HG03039 (cell line): ENCODE results near the gene FAM83G.
"Not testable (repeated sequence)": the region's sequence is repeated elsewhere in the genome, so short reads cannot be mapped to it uniquely, and the experiment has no call there.

ENCODE experiments used
- ATAC-seq: cut with Tn5 transposase; IDR thresholded peaks from one replicate; pipeline ENCODE4 v1.9.1; 2021; ENCODE audit warnings: mild to moderate bottlenecking, moderate library complexity; ENCODE audit not compliant: unreplicated experiment

The FAM83G gene

DNA sequence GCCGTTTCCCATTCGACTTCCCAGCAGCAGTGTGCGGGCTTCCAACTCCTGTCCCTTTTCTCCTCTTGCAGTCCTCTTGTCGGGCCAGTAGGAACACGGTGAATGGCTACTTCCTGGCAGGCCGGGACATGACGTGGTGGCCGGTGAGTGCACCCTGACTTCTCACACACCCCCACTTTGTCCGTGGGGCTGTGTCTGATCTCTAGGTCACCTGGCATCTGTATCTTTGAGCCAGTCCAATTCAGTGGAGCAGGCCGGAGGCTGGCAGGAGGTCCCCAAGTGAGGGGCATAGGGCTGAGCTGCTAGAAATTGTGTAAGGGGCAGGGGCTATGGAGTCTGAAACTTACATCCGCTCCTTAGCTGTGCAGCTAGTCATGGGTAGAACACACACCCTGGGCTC, 46.0 kb downstream of the FAM83G start:
- ATAC-seq, result no peak

DNA sequence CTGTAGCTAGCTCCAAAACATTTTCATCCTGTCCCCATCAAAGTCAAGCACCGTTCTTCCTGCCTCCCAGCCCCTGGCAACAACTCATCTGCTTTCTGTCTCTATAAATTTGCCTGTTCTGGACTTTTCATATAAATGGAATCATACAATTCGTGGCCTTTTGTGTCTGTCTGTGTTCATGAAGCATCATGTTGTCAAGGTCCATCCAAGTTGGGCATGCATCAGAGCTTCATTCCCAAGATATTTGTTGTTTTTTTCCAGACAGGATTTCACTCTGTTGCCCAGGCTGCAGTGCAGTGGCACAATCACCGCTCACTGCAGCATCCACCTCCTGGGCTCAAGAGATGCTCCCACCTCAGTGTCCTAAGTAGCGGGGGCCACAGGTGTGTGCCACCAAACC, 46.7 kb downstream of the FAM83G start:
- no peak for ATAC-seq

DNA sequence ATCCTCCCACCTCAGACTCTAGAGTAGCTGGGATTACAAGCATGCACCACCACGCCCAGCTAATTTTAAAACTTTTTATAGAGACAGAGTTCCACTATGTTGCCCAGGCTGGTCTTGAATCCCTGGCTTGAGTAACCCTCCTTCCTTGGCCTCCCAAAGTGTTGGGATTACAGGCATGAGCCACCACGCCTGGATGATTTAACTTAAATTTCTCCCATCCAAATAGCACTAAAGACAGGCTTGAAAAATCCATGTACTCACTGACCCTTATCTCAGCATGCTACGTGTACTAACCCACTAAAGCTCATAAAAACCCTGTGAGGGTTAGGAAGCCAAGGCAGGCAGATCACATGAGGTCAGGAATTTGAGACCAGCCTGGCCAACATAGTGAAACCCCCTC, 48.0 kb downstream of the FAM83G start:
- no peak for ATAC-seq

DNA sequence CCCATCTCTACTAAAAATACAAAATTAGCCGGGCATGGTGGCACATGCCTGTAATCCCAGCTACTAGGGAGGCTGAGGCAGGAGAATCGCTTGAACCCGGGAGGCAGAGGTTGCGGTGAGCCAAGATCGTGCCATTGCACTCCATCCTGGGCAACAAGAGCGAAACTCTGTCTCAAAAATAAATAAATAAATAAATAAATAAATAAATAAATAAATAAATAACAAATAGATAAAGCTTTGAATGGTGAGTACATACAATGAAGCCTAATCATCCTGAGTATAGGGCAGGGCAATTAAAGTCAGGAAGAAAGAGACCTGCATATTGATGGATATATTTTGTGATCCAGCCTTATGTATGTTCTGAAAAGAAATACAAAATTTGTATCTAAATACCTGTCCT, 48.5 kb downstream of the FAM83G start:
- ATAC-seq, result not testable (repeated sequence)

DNA sequence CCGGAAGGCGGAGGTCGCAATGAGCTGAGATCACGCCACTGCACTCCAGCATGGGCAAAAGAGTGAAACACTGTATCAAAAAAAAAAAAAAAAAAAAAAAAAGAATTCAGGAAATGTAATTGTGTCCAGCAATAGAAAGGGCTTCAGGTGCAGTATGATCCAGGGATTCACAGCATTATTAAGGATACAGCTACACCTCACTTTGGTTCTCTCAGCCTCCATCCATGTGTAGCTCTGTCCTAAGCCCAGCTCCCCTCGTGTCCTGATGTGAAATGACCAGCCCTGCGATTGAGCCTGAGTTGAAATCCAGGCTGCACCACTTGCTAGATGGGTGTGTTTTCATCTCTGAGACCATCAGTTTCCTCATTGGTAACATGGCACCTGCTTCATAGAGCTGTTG, 49.6 kb downstream of the FAM83G start:
- no peak for ATAC-seq

DNA sequence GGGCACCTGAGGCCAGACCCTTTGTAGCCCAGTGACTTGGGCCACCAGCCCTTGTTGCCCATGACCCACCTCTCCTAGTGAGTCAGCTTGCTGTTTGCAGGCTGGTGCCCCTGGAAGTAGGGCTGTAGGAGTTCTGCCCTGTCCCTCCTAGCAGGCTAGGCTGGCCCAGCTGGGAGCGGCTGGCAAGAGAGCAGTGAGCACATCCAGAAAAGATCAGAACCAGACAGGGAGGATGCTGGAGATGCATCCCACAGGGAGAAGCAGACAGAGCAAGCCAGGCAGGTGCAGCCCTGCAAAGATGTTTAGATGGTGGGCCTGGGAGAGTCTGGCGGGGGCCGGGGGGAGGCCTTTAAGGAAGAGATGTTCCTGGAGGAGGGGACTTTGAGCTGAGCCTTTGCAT, 50.2 kb downstream of the FAM83G start:
- ATAC-seq, result no peak

DNA sequence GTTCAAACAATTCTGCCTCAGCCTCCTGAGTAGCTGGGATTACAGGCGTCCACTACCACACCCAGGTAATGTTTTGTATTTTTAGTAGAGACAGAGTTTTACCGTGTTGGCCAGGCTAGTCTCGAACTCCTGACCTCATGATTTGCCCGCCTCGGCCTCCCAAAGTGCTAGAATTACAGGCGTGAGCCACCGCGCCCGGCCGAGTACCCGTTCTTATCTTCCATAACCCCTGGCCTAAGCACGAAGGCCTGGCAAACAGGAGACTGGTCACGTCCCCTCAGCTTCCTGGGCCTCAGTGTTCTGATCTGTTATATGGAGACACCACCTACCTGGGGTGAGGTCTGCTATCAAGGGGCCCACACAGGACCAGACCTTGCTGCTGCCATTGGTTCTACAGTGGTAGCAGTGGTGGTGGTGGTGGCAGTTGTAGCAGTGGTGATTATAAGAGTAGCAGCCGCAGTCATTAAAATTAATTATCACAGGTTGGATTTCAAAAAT, 51.3 kb downstream of the FAM83G start:
- no peak for ATAC-seq

DNA sequence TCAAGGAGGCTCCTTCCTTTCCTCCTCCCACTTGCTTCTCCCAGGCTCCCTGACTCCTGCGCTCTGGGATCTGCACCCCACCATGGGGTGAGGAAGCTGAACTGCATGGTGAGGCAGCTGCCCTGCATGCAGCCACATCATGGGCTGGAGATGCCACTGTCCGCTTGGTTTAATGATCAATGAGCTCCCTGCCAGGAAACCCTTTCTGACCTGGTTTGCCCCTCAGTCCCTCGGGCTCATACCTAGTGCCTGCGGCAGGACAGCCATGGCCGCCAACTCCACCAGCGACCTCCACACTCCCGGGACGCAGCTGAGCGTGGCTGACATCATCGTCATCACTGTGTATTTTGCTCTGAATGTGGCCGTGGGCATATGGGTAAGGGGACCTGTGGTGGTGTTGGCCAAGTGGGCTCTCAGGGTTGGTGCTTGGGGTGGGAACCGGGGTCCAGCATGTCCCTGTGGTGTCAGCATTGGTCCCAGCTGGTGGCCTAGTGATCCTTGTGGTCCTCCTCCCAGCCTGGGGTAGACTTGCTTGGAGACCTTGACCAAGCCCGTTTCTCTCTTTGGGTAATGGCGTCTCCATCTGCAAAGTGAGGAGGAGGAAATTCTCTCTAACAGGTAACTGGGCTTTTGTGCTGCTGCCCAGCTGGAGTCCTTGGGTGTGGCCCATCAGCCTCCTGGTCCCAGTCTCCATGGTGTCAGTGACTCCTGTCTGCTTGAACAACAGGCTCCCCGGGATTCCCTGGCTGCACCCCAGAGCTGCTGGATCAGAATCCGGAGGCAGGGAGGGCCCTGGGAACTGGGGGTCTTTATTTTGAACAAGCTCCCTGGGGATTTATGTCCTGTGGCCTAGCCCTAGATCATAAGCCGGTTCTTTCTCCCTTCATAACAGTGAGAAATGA, 52.4 kb downstream of the FAM83G start, which contains the start of gene SLC5A10:
SLC5A10 (plus strand) TSS at position 225 of the 902 bp plus-strand sequence; CDS start at position 266, 41 bp downstream.
- no peak for ATAC-seq

DNA sequence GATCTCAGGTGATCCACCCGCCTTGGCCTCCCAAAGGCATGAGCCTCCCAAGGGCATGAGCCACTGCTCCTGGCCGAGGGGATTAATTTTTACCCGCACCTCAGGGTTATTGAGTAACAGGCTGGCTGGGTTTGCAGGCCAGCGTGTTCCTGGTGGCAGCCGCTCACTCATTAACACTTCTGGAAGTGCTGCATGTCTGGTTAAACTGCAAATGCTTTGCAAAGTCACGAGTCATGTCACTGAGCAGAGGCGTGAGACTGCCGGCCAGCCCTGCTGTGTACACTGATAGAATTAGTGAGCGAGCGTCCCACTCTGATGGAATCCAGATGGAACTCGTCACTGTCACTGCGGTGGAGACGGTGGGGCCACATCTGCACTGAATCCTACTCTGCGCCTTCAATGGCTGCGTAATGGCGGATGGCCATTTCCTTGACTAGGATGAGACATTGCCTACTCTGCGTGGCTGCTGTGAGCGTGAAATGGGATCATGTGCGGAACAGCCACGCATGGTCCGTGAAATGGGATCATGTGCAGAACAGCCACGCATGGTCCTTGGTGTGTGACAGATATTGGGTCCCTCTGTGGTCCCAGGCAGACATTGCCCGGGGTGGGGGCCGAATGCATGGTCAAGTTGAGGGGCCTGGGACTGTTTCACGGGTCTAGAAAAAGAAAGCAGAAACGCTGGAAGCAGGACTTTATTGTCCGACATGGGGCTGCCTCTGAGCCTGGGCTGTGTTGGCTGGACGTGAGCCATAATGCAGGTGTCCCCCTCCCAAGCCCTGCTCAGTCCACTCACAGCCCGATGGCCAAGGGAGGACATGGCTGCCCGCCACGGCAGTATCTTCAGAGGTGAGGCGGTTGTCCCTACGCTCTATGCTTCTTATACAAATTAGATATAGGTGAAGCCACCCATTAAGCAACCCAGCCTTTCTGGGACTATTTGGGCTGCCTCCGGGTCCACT, 53.3 kb downstream of the FAM83G start:
- ATAC-seq, result no peak

DNA sequence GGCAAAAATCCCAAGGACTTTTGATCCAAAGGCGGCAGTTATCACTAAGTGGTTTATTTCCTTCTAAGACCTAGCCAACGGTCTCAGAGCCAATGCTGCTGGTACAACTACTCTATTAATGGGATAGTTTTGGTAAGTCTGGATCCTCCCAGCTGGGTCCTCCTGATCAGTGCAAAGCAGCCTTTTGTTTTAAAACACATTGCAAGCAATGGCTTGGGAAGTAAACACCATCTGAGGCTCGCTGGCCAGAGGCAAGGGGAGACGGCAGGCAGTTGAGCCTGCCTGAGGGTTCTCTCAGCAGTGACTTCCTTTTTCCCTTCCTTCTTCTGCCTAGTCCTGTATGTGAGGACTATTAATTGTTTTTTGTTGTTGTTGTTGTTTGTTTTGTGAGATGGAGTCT, 54.2 kb downstream of the FAM83G start:
- no peak for ATAC-seq

DNA sequence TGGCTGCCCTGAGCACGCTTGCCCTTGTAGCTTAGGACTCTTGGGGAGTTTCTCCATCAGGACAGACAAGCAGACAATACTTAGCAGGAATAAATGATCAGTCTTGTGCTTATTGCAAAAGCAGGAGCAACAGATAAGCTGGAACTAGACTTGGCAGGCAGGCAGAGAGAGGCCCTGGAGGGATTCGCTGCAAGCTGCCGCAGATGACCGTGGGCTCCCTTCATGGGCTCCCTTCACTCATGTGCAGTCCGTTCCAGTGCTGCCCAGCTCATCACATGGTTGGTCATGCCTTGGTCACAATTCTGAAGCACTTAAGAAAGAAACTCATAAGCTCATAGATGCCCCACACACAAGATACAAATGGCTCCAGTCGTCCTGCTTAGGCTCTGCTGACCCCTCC, 55.0 kb downstream of the FAM83G start:
- no peak for ATAC-seq

DNA sequence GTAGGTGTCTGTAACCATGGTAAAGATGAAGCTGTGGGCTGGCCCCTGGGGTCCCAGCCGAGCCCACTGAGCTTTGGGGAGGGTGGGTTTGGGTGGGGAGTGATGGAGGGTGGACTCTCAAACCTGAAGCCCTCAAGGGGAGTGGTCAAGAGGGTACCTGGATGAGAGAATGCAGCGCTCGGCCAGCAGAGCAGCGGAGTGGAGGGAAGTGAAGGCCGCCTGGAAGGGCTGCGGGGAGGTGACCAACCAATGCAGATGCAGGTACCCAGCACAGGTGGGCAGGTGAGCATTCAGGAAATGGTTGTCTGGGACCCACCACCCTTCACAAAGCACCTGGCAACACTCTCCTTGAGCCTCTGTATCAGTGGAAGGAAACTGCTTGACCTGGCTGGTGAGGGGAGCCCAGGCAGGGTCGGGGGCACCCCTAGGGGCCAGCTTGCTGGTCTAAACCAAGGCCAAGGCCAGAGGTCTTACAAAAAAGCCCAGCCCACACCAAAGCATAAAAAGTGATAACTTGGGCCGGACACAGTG, 56.0 kb downstream of the FAM83G start:
- no peak for ATAC-seq

DNA sequence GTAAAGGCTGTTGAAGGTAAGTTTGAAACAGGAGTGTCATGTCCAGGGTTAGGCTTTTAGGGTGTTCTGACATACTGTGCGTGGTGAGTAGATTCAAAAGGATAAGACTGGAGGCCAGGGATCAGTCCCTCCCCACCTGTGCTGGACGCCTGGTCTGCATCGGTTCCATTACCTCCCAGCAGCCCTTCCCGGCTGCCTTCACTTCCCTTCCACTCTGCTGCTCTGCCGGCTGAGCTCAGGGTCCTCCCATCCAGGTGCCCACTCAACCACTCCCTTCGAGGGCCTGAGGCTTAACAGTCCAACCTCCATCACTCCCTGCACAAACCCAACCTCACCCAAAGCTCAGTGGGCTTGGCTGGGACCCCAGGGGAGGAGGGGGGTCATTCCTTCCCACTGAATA, 56.7 kb downstream of the FAM83G start:
- no peak for ATAC-seq

DNA sequence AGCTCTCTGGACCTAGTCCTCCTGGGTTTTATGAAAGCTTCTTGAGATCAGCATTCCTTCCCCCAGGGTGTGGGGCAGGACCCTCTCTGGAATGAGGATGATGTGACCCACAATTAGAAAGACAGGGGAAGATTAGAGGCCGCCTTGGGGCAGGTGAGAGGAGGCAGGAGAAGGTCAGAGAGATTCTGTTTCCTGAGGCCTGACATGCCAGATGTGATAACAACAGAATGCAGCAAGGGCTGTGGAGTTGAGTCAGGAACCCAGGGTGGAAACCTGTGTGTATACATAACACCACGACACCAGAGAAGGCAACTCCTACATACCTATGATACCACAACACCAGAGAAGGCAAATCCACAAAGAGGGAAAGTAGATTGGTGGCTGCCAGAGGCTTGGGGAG, 58.0 kb downstream of the FAM83G start:
- no peak for ATAC-seq

DNA sequence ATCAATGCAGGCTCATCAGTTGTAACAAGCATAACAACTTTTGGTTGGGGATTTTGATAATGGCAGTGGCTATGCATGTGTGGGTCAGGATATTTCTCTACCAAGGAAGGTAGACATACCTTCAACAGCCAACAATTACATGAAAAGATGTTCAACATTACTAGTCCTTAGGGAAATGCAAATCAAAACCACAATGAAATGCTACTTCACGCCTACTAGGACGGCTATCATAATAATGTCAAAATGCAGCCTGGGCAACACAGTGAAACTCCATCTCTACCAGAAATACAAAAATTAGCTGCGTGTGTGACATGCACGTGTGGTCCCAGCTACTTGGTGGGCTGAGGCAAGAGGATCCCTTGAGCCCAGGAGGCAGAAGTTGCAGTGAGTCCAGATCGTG, 59.9 kb downstream of the FAM83G start:
- ATAC-seq, result no peak

DNA sequence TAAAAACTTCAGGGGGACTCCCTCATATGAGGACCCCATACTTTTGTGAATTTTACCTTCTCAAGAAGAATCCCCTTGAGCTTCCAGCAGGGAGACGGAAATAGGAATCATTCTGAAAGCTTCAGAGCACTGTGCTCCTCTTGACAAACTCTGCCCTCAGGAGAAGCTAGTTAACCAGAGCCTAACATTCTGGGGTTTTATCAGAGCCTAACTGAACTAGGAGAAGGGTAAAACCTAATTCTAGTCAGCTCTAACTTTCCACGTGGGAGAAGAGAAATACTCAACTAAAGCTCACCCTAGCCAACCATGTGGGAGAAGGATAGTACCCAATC, 65.9 kb downstream of the FAM83G start:
- no peak for ATAC-seq

DNA sequence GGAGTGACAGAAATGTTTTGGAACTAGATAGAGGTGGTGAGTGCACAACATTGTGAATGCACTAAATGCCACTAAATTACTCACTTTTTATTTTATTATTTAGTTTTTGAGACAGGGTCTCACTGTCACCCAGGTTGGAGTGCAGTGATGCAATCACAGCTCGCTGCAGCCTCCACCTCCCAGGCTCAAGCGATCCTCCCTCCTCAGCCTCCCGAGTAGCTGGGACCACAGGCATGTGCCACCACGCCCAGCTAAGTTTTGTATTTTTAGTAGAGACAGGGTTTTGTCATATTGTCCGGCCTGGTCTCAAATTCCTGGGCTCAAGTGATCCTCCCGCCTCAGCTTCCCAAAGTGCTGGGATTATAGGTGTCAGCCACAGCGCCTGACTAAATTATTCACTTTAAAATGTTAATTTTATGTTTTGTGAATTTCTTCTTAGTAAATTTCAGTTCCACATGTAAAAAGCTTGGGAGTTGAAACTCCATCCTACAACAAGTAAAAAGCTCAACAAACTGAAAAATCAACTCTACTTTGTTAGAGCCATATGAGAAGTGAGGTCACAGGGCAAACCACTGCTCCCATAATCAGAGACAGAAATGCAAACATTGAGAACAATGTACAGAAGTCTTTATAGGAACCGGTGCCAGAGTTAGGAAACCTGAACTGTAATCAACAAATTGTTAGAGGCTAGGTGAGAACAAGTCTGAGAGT, 66.4 kb downstream of the FAM83G start:
- no peak for ATAC-seq

DNA sequence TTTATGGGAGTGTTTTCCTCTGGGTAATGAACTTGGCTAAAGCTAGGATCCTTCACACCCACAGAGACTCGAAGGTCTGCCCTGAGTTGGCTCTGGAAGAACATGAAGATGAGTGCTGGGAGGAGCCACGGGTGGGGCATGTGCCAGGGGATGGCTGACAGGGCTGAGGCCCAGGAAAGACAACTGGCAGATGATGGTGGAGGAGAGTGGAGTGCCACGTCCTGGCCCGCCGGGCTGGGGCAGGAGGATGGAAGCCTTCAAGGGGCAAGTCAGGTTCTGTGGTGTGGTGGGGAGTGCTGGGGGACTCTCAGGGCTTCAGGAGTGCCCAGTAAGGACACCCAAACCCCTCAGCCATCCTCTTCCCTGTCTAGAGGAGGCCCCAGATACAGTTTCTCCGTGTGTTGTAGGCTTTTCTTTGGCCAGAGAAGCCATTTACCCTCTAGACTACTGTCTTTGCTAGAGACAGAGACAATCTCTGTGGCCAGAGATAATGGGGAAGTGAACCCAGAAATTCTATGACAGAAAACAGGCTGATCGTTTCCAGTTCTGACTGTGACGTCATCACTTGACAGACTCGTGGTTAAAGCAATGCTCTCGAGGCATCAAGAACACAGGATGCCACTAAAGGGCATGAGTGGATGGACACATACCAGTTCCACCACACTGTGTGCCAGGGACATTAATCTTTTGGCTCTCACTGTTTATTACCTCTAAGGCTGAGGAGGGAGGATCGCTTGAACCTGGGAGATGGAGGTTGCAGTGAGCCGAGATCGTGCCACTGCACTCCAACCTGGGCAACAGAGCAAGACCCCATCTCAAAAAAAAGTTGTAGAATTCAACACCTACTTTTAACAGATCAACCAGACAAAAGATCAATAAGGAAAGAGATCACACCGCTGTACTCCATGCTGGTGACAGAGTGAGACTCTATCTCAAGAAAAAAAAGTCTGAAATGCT, 71.2 kb downstream of the FAM83G start:
- ATAC-seq, result no peak

DNA sequence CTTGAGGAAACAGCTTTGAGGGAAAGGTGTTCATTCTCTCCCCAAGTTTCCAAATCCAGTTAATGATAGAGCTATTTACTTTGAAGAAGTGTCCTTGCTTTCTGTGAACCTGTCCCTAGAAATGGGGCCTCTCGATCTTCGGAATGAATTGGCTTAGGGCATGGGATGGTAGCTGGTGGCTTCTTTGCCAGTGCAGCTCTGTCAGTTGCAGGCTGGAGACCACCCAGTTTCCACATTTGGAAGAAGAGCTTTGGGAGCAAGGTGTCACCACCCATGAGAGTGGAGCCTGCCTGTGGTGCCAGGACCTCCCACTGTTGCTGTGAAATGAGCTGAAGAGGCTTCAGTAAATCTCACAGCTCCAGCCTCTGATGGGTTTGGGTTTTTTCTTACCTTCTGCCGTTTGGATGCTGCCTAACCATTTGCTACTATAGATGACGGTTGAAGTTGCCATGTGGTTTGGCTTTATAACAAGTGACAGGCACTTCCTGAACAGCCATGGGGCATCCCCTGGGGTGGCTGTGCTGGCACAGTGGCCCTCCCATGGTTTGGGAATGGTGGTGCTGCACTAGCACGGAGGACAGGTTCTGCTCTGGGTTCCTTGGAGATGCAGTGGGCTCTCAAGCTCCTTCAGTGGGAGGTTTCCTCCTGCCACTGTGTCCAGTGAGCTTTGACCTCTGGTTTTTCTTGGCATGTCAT, 72.1 kb downstream of the FAM83G start:
- ATAC-seq, result no peak
